ENCODE results near the gene KRT5.

DNA sequence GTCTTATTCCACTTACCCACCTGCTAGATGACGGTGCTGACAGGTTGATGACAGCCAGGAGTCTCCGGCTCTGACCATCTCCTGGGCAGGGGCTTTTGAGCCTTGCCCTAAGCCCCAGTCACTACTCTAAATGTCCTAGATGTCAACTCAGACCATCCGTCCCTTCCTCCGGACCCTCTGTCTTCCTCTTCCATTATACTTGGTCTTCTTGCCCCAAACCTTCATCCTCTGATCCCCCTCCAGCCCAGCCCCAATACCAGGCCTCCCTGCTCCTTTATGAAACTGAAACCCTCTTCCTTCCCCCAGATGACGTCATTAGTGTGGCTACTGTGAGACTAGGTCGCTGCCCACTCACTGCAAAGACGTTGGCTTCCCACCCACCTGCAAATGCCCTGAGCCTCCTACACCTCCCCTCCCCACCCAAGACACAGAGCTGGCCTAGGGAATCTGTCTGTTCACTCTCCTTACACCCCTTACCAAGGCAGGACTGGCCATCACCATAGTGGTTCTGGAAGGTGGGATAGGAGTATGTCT is 22.7 kb upstream of the KRT5 start:
- TF ChIP-seq, protein P1, sequence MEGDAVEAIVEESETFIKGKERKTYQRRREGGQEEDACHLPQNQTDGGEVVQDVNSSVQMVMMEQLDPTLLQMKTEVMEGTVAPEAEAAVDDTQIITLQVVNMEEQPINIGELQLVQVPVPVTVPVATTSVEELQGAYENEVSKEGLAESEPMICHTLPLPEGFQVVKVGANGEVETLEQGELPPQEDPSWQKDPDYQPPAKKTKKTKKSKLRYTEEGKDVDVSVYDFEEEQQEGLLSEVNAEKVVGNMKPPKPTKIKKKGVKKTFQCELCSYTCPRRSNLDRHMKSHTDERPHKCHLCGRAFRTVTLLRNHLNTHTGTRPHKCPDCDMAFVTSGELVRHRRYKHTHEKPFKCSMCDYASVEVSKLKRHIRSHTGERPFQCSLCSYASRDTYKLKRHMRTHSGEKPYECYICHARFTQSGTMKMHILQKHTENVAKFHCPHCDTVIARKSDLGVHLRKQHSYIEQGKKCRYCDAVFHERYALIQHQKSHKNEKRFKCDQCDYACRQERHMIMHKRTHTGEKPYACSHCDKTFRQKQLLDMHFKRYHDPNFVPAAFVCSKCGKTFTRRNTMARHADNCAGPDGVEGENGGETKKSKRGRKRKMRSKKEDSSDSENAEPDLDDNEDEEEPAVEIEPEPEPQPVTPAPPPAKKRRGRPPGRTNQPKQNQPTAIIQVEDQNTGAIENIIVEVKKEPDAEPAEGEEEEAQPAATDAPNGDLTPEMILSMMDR (conservative IDR thresholded peaks at IDR 0.05) = no peak
- TF ChIP-seq EZH2 (IDR thresholded peaks at IDR 0.05; ENCODE audit: low read depth) = no peak

Measured in PC-9 (cell line).